Measurements from ENCODE around the gene MTHFSD. TPM values are rescaled to one million over a fixed set of nuclear protein-coding genes. Genes with fewer than 3 reads are reported as not detected.

MTHFSD gene
- polyA plus RNA-seq, 1 of the 3 experiments (the other 2 are of a cell fraction), result 15.6 TPM

DNA sequence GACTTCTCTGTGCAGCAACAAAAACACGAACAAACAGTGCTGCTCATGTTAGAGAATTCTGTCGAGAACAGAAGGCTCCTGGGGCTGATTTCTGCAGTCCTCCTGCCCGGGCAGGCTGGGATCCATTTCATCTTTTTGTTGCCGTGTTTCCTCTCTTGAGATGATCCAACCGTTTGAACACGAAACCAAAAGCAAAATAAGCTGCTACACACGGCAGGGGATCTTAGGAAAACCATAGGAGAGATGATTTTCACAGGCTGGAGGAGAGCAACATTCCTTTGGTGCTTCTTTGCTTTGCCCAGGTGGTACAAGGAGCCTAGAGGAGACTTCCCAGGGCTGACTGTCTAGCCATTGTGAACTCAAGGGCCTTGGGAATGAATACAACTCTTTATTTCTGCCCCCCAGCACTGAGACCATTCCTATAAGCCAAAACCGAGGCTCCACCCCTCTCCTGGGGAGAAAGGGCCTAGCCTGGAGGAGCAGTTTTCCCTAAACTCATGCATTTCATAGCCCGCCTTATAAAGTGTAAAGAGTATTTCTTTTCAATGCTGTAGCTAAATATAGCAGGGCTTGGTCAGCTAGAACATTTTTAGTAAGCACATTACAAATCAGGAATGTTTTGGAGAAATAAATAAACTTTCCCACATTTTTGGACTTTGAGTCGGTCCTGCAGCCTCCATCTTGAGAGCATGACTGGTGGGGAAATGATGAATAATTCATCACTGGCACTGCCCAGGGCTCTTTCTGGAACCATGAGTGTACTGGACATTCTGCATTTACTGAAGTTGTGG lies 31.0 kb upstream of the MTHFSD start:
- no peak overlapping the region for H3K4me3 ChIP-seq (ENCODE audit: low read depth in 2 of 2, low read length in 1 of 2)
- H3K27ac ChIP-seq (ENCODE audit: low read depth in 2 of 2, low read length in 1 of 2), result peak overlapping the region in 1 of 2 experiments; percentile 96; a peak in 2 of 4 replicates
- H3K36me3 ChIP-seq (replicated peaks in 1 of 2; ENCODE audit: control insufficient read depth in 1 of 2, insufficient read depth in 2 of 2, low read length in 1 of 2), result no peaks in the 10 kb centered on the region
- peaks cover 47% of the 10 kb centered on the region for H3F3A ChIP-seq (replicated peaks; ENCODE audit: insufficient read depth)
- peak overlapping the region; percentile 77 for H3K9ac ChIP-seq
- H2AFZ ChIP-seq (ENCODE audit: low read depth), result no peak overlapping the region
- 25% methylated on average over 10 of the region's 10 CpGs for WGBS (ENCODE audit: low lambda C conversion rate)
- no peaks in the 10 kb centered on the region for H3K9me2 ChIP-seq
- H3K27me3 ChIP-seq (ENCODE audit: insufficient read depth), result no peaks in the 10 kb centered on the region
- H3K4me1 ChIP-seq (ENCODE audit: control insufficient read depth in 1 of 2, insufficient read depth in 2 of 2, low read depth in 1 of 2, low read length in 1 of 2), result peaks cover 0 to 40% of the 10 kb centered on the region in 2 experiments; a peak in 2 of 4 replicates
- no peaks in the 10 kb centered on the region for H4K20me1 ChIP-seq (ENCODE audit: insufficient read depth)
- no peak for DNase-seq
- H3K79me2 ChIP-seq (ENCODE audit: insufficient read depth), result peaks cover 29% of the 10 kb centered on the region
- H3K4me2 ChIP-seq, result peak overlapping the region; percentile 68
- CTCF ChIA-PET, result interaction anchor here (1.1 kb wide), 1 partner anchor 476 kb away, joined by 3 read pairs; no protein-coding TSS in a partner anchor
- TF ChIP-seq FOXJ3 (CRISPR knock-in tag; IDR thresholded peaks at IDR 0.05), result no peak
- TF ChIP-seq NFIC (IDR thresholded peaks at IDR 0.05; ENCODE audit: borderline replicate concordance), result no peak
- no peak for TF ChIP-seq TCF12 (IDR thresholded peaks at IDR 0.05)
- TF ChIP-seq SIN3A (IDR thresholded peaks at IDR 0.05; ENCODE audit: borderline replicate concordance, low read depth, low read length), result no peak
- TF ChIP-seq YY1 (IDR thresholded peaks at IDR 0.05; ENCODE audit: low read depth), result peak; percentile 70; the same call in 1 of the 2 replicates
- 0 out of 2 replicates have a peak, but pooled peaks have one; percentile 31 for TF ChIP-seq FOSL2 (IDR thresholded peaks at IDR 0.05; ENCODE audit: borderline replicate concordance, low read depth)
- no peak for TF ChIP-seq GATA2 (CRISPR knock-in tag; IDR thresholded peaks at IDR 0.05)
- peak; percentile 92 for TF ChIP-seq MEF2A (IDR thresholded peaks at IDR 0.05; ENCODE audit: borderline replicate concordance, low read depth)
- TF ChIP-seq RCOR1 (IDR thresholded peaks at IDR 0.05; ENCODE audit: low read length), result no peak
- TF ChIP-seq CHD2 (IDR thresholded peaks at IDR 0.05; ENCODE audit: low read length, partially characterized antibody), result no peak
- no peak for TF ChIP-seq TAF1 (IDR thresholded peaks at IDR 0.05; ENCODE audit: borderline replicate concordance, low read depth, low read length)
- no peak for TF ChIP-seq EP300 (IDR thresholded peaks at IDR 0.05; ENCODE audit: borderline replicate concordance in 1 of 2, low read depth in 1 of 2, low read length in 1 of 2)
- no peak for TF ChIP-seq RFX5 (IDR thresholded peaks at IDR 0.05; ENCODE audit: low read length)
- TF ChIP-seq RAD21 (IDR thresholded peaks at IDR 0.05; ENCODE audit: low read length), result no peak
- no peaks in the 10 kb centered on the region for H3K9me3 ChIP-seq
- POLR2A ChIA-PET, result no interaction called here

DNA sequence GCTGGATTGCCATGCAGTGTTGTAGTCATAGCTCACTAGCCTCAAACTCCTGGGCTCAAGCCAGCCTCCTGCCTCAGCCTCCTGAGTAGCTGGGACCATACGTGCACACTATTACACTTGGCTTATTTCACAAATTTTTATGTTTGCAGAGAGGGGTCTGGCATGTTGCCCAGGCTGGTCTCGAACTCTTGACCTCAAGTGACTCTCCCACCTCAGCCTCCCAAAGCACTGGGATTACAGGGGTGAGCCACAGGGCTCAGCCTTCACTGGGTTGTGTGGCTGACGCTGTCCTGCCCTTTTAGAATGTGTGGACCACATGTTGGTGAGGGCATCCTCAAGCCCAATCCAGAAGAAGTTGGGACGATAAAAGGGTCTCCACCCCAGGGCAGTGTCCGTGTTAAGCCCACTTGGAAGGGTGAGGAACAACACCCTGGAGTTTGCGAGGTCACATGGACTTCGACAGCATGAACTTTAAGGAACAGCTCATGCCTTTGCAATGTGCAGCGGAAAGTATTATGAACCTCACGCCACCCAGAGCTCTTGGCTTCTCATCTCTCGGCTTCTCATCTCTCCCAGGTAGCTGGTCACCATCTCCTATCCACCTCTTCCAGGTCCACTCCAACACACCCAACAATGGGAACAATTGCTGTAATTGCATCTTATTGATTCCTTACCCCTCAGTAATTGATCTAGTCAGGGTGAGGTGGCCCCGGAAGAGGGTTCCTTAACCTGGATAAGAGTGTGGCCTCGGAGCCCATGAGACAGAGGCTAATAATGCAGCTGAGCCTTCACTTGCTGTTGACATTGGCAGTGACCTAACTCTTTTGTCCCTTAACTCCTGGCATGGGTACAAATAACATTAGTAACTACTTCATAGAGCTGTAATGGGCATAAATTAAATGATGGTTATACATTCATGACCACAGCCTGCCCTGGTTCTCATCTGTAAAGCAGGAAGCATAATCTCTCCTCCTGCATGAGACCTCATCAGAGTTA lies 30.0 kb upstream of the MTHFSD start:
- no peaks in the 10 kb centered on the region for H3K9me2 ChIP-seq
- peak overlapping the region; percentile 68 for H3K4me2 ChIP-seq
- peak overlapping the region in 1 of 2 experiments; percentile 96; a peak in 2 of 4 replicates for H3K27ac ChIP-seq (ENCODE audit: low read depth in 2 of 2, low read length in 1 of 2)
- ChIA-PET POLR2A (no interaction called here), CTCF (interaction anchor here (1.1 to 1.7 kb wide), 2 partner anchors 20 to 477 kb away, joined by 3 to 6 read pairs; no protein-coding TSS in a partner anchor)
- H4K20me1 ChIP-seq (ENCODE audit: insufficient read depth), result no peaks in the 10 kb centered on the region
- no peak for DNase-seq
- no peaks in the 10 kb centered on the region for H3K36me3 ChIP-seq (replicated peaks in 1 of 2; ENCODE audit: control insufficient read depth in 1 of 2, insufficient read depth in 2 of 2, low read length in 1 of 2)
- 43% methylated on average over 12 of the region's 12 CpGs for WGBS (ENCODE audit: low lambda C conversion rate)
- no peak overlapping the region for H2AFZ ChIP-seq (ENCODE audit: low read depth)
- peaks cover 37% of the 10 kb centered on the region for H3K79me2 ChIP-seq (ENCODE audit: insufficient read depth)
- peak; percentile 47; the same call in 1 of the 2 replicates for TF ChIP-seq TCF12 (IDR thresholded peaks at IDR 0.05)
- TF ChIP-seq NFIC (IDR thresholded peaks at IDR 0.05; ENCODE audit: borderline replicate concordance), result peak; percentile 51; the same call in 1 of the 2 replicates
- no peak for TF ChIP-seq SIN3A (IDR thresholded peaks at IDR 0.05; ENCODE audit: borderline replicate concordance, low read depth, low read length)
- H3K9me3 ChIP-seq, result no peaks in the 10 kb centered on the region
- peaks cover 52% of the 10 kb centered on the region for H3F3A ChIP-seq (replicated peaks; ENCODE audit: insufficient read depth)
- H3K9ac ChIP-seq, result peak overlapping the region; percentile 77
- H3K4me3 ChIP-seq (ENCODE audit: low read depth in 2 of 2, low read length in 1 of 2), result no peak overlapping the region
- no peaks in the 10 kb centered on the region for H3K27me3 ChIP-seq (ENCODE audit: insufficient read depth)
- peaks cover 0 to 43% of the 10 kb centered on the region in 2 experiments; a peak in 2 of 4 replicates for H3K4me1 ChIP-seq (ENCODE audit: control insufficient read depth in 1 of 2, insufficient read depth in 2 of 2, low read depth in 1 of 2, low read length in 1 of 2)
